ENCODE data around the gene PRR9.
"Not testable (repeated sequence)": the region's sequence is repeated elsewhere in the genome, so short reads cannot be mapped to it uniquely, and the experiment has no call there.

The PRR9 gene, protein sequence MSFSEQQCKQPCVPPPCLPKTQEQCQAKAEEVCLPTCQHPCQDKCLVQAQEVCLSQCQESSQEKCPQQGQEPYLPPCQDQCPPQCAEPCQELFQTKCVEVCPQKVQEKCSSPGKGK

DNA sequence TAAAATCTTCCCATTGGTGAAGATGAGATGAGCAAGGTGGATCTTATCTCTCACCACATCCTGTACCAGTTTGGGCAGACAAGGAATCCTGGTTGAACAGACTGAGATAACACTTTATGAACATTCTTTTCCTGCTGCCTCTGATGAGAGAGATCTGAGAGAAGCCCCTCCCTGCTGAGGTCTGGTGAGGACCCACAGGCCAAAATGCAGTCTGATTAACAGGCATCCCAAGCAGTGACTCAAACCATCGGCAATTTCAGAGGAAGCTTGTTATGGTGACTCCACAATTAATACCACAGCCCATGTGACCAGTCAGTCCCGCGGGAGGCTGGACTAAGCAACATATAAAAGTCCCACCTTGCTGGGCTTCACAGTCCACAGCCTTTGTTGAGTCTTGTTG, at the start of gene PRR9:
TSS of gene PRR9 (plus strand) at position 373 of the 400 bp plus-strand sequence. CDS start 561 bp downstream, outside the sequence.
- H3K36me3 ChIP-seq (ENCODE audit: control insufficient read depth in 2 of 2, insufficient read depth in 2 of 2, low read length in 2 of 2), result no peaks in the 10 kb centered on the region
- H3K9me3 ChIP-seq (ENCODE audit: control insufficient read depth in 2 of 2, low read length in 2 of 2), result no peaks in the 10 kb centered on the region
- peaks cover 0 to 5% of the 10 kb centered on the region in 2 donors for H3K27me3 ChIP-seq (ENCODE audit: control insufficient read depth in 2 of 2, insufficient read depth in 2 of 2, low read length in 2 of 2)
- no peaks in the 10 kb centered on the region for H3K4me1 ChIP-seq (ENCODE audit: control insufficient read depth in 2 of 2, insufficient read depth in 2 of 2, low read length in 2 of 2)
- no peak within 1 kb of the TSS for H3K9ac ChIP-seq (ENCODE audit: low read depth in 1 of 2, low read length in 2 of 2)
- H3K4me3 ChIP-seq (ENCODE audit: low read length in 2 of 2), result no peak within 1 kb of the TSS
- no peak within 1 kb of the TSS for H3K27ac ChIP-seq (ENCODE audit: low read depth in 2 of 2, low read length in 2 of 2)

DNA sequence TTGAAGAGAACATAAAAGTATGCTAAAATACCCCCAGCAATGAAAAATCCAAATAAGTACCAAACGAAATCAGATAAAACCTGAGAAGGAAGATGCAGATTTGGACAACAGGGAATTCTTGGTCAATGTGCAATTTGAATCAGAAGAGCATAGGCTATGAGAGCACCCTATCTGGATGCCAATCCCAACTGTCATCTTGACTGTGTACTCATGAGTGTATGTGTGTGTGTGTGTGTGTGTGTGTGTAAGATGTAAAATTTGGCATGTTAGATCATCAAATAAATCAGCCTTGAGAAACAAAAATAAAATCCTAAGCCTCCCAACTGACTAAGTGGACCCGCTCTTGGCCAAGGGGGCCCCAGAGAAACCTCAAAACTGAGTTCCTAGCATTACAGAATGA, 48.7 kb upstream of the PRR9 start:
- Histone ChIP-seq H3K4me3 (ENCODE audit: low read length in 2 of 2) (no peak overlapping the region), H3K9ac (ENCODE audit: low read depth in 1 of 2, low read length in 2 of 2) (no peak overlapping the region), H3K27ac (ENCODE audit: low read depth in 2 of 2, low read length in 2 of 2) (no peak overlapping the region), H3K36me3 (ENCODE audit: control insufficient read depth in 2 of 2, insufficient read depth in 2 of 2, low read length in 2 of 2) (no peaks in the 10 kb centered on the region), H3K27me3 (ENCODE audit: control insufficient read depth in 2 of 2, insufficient read depth in 2 of 2, low read length in 2 of 2) (no peaks in the 10 kb centered on the region), H3K9me3 (ENCODE audit: control insufficient read depth in 2 of 2, low read length in 2 of 2) (no peaks in the 10 kb centered on the region), H3K4me1 (ENCODE audit: control insufficient read depth in 2 of 2, insufficient read depth in 2 of 2, low read length in 2 of 2) (no peaks in the 10 kb centered on the region)

DNA sequence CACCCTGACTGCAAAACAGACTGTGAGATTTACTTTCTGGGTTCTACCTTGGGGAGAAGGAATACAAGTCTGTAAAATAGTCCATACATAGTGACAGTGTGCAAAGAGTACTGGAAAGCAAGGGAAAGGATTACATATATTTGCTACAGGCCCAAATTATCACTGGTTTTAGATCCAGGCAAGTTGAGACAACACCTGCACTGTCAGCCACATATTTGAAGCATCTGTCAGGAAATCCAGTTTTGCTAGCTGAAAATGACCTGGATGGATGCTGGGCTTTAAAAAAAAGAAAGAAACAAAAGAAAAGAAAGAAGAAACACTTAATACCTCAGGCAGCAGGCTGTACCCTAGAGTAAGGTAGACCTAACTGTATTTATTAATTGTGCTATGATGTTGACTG, 42.8 kb upstream of the PRR9 start:
- H3K9ac ChIP-seq (ENCODE audit: low read depth in 1 of 2, low read length in 2 of 2), result no peak overlapping the region

DNA sequence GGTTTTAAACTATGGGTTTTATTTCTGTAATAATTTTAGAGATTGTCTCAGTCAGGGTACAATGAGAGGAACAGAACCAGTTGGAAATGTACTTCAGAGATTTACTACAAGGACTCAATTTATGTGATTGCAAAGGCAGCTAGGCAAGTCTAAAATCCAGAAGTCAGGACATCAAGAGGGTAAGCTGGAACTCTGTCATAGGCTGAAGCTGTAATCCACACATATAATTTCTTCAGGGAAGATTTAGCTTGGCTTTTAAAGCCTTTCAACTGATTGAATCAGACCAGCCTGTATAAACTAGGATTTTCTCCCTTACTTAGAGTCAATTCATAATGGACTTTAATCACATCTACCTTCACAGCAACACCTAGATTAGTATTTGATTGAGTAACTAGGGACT, 38.5 kb upstream of the PRR9 start:
- Histone ChIP-seq H3K27me3 (ENCODE audit: control insufficient read depth in 2 of 2, insufficient read depth in 2 of 2, low read length in 2 of 2) (no peaks in the 10 kb centered on the region), H3K9me3 (ENCODE audit: control insufficient read depth in 2 of 2, low read length in 2 of 2) (no peaks in the 10 kb centered on the region), H3K4me1 (ENCODE audit: control insufficient read depth in 2 of 2, insufficient read depth in 2 of 2, low read length in 2 of 2) (no peaks in the 10 kb centered on the region), H3K36me3 (ENCODE audit: control insufficient read depth in 2 of 2, insufficient read depth in 2 of 2, low read length in 2 of 2) (no peaks in the 10 kb centered on the region), H3K9ac (ENCODE audit: low read depth in 1 of 2, low read length in 2 of 2) (no peak overlapping the region), H3K27ac (ENCODE audit: low read depth in 2 of 2, low read length in 2 of 2) (no peak overlapping the region), H3K4me3 (ENCODE audit: low read length in 2 of 2) (no peak overlapping the region)

More for the DNA sequence above, 42.8 kb upstream of the PRR9 start:
- Histone ChIP-seq H3K27me3 (ENCODE audit: control insufficient read depth in 2 of 2, insufficient read depth in 2 of 2, low read length in 2 of 2) (no peaks in the 10 kb centered on the region), H3K36me3 (ENCODE audit: control insufficient read depth in 2 of 2, insufficient read depth in 2 of 2, low read length in 2 of 2) (no peaks in the 10 kb centered on the region), H3K4me1 (ENCODE audit: control insufficient read depth in 2 of 2, insufficient read depth in 2 of 2, low read length in 2 of 2) (no peaks in the 10 kb centered on the region), H3K4me3 (ENCODE audit: low read length in 2 of 2) (no peak overlapping the region), H3K27ac (ENCODE audit: low read depth in 2 of 2, low read length in 2 of 2) (no peak overlapping the region), H3K9me3 (ENCODE audit: control insufficient read depth in 2 of 2, low read length in 2 of 2) (no peaks in the 10 kb centered on the region)

DNA sequence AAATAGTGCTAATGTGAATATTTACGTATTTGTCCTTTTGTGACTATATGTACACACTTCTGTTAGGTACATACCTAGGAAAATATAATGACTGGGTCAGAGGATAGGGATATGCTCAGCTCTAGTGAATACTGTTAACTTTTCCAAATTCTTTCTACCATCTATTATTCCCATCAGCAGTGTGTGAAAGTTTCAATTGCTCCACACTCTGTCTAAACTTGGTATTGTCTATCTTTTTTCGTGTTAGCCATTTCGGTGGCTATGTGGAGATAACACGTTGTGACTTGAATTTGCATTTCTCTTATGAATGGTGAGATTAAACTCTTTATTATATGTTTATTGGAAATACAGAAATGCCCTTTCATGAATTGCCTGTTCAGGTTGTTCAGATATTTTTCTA, 36.8 kb upstream of the PRR9 start:
- Histone ChIP-seq H3K9ac (ENCODE audit: low read depth in 1 of 2, low read length in 2 of 2) (no peak overlapping the region), H3K4me3 (ENCODE audit: low read length in 2 of 2) (no peak overlapping the region), H3K9me3 (ENCODE audit: control insufficient read depth in 2 of 2, low read length in 2 of 2) (no peaks in the 10 kb centered on the region), H3K36me3 (ENCODE audit: control insufficient read depth in 2 of 2, insufficient read depth in 2 of 2, low read length in 2 of 2) (no peaks in the 10 kb centered on the region), H3K4me1 (ENCODE audit: control insufficient read depth in 2 of 2, insufficient read depth in 2 of 2, low read length in 2 of 2) (no peaks in the 10 kb centered on the region), H3K27ac (ENCODE audit: low read depth in 2 of 2, low read length in 2 of 2) (no peak overlapping the region), H3K27me3 (ENCODE audit: control insufficient read depth in 2 of 2, insufficient read depth in 2 of 2, low read length in 2 of 2) (no peaks in the 10 kb centered on the region)

DNA sequence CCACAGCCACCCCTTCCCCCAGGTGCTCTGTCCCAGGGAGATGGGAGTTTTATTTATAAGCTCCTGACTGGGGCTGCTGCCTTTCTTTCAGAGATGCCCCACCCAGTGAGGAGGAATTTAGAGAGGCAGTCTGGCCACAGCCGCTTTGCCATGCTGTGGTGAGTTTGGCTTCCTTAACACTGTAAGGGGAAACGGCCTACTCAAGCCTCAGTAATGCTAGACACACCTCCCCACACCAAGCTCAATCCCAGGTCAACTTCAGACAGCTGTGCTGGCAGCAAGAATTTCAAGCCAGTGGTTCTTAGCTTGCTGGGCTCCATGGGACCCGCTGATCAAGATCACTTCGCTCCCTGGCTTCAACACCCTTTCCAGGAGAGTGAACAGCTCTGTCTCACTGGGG, 29.1 kb upstream of the PRR9 start:
- not testable (repeated sequence) for H3K4me1 ChIP-seq (ENCODE audit: control insufficient read depth in 2 of 2, insufficient read depth in 2 of 2, low read length in 2 of 2); H3K27ac ChIP-seq (ENCODE audit: low read depth in 2 of 2, low read length in 2 of 2); H3K4me3 ChIP-seq (ENCODE audit: low read length in 2 of 2); H3K9ac ChIP-seq (ENCODE audit: low read depth in 1 of 2, low read length in 2 of 2); H3K9me3 ChIP-seq (ENCODE audit: control insufficient read depth in 2 of 2, low read length in 2 of 2); H3K36me3 ChIP-seq (ENCODE audit: control insufficient read depth in 2 of 2, insufficient read depth in 2 of 2, low read length in 2 of 2); H3K27me3 ChIP-seq (ENCODE audit: control insufficient read depth in 2 of 2, insufficient read depth in 2 of 2, low read length in 2 of 2)

DNA sequence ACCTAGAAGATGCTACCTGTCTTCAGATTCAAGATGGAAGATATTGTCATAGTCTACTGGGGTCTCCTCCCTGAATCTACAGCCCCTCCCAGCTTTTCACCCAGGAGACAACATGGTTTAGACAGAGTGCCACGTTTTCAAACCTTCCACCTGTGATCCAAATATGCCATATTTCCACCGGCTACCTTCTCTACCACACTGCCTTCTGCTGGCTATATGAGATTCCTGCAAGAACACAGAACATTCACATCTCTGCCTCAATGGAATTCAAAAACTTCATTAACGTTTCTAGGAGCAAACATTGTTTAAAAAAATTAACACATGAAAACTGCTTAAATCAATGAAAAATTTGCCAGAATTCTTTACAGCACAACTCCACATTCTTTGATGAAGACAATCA, 27.0 kb upstream of the PRR9 start:
- Histone ChIP-seq H3K4me3 (ENCODE audit: low read length in 2 of 2) (no peak overlapping the region), H3K4me1 (ENCODE audit: control insufficient read depth in 2 of 2, insufficient read depth in 2 of 2, low read length in 2 of 2) (no peaks in the 10 kb centered on the region), H3K9ac (ENCODE audit: low read depth in 1 of 2, low read length in 2 of 2) (no peak overlapping the region), H3K36me3 (ENCODE audit: control insufficient read depth in 2 of 2, insufficient read depth in 2 of 2, low read length in 2 of 2) (no peaks in the 10 kb centered on the region), H3K27me3 (ENCODE audit: control insufficient read depth in 2 of 2, insufficient read depth in 2 of 2, low read length in 2 of 2) (no peaks in the 10 kb centered on the region), H3K27ac (ENCODE audit: low read depth in 2 of 2, low read length in 2 of 2) (no peak overlapping the region), H3K9me3 (ENCODE audit: control insufficient read depth in 2 of 2, low read length in 2 of 2) (no peaks in the 10 kb centered on the region)

DNA sequence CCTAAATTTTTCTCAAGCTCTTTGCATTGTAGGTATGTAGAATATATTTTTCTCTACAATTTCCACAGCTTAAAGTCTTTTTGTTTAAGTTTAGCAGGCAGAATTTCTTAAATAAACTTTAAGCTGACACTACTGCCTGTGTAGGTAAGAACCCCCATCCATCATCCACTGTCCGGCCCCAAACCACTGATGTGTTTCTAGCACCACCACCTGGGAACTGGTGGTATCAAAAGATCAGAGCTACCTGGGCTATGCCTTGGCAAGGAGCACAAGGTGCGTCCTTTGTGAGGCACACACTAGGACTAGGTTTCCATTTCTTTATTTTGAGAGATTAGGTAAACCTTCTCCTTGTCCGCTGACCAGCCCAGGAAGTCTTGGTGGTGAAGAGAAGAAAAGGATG, 24.7 kb upstream of the PRR9 start:
- Histone ChIP-seq H3K9ac (ENCODE audit: low read depth in 1 of 2, low read length in 2 of 2) (no peak overlapping the region), H3K36me3 (ENCODE audit: control insufficient read depth in 2 of 2, insufficient read depth in 2 of 2, low read length in 2 of 2) (no peaks in the 10 kb centered on the region), H3K4me1 (ENCODE audit: control insufficient read depth in 2 of 2, insufficient read depth in 2 of 2, low read length in 2 of 2) (no peaks in the 10 kb centered on the region), H3K27me3 (ENCODE audit: control insufficient read depth in 2 of 2, insufficient read depth in 2 of 2, low read length in 2 of 2) (no peaks in the 10 kb centered on the region), H3K9me3 (ENCODE audit: control insufficient read depth in 2 of 2, low read length in 2 of 2) (no peaks in the 10 kb centered on the region), H3K27ac (ENCODE audit: low read depth in 2 of 2, low read length in 2 of 2) (no peak overlapping the region), H3K4me3 (ENCODE audit: low read length in 2 of 2) (no peak overlapping the region)

DNA sequence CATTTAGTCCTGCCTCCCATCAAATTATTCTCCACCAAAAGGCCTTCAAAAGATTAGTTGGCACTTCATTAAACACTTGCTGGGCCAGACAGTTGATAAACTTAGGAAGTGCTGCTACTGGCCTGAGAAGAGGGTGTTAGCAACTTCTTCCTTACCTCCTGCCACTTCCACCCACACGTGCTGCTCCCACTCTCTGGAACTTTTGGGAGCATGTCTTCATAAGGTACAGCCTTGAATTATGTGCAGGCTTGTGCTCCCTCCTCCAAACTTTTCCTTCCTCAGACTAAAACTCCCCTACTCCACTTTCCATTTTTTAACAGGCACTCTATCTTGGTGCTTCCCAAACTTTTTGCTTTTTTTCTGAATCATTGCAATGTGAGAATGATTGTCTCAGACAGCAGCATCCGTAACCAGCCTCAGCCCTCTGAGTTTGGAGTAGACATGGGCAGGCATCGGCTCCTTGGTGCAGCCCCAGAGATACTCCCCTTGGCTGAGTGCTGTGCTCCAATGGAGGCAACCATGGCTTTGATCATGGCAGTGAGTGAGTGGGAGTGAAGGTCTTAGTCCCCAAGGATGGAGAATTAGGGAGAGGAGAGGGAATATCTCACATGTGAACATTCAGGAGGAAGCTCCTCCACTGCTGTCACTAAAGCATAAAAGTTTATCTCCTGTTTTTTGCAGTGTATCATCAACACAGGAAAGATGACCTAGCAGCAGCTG, 22.9 kb upstream of the PRR9 start:
- no peaks in the 10 kb centered on the region for H3K27me3 ChIP-seq (ENCODE audit: control insufficient read depth in 2 of 2, insufficient read depth in 2 of 2, low read length in 2 of 2)
- no peak overlapping the region for H3K27ac ChIP-seq (ENCODE audit: low read depth in 2 of 2, low read length in 2 of 2)
- no peaks in the 10 kb centered on the region for H3K36me3 ChIP-seq (ENCODE audit: control insufficient read depth in 2 of 2, insufficient read depth in 2 of 2, low read length in 2 of 2)
- H3K4me3 ChIP-seq (ENCODE audit: low read length in 2 of 2), result no peak overlapping the region
- no peaks in the 10 kb centered on the region for H3K4me1 ChIP-seq (ENCODE audit: control insufficient read depth in 2 of 2, insufficient read depth in 2 of 2, low read length in 2 of 2)
- no peak overlapping the region for H3K9ac ChIP-seq (ENCODE audit: low read depth in 1 of 2, low read length in 2 of 2)
- H3K9me3 ChIP-seq (ENCODE audit: control insufficient read depth in 2 of 2, low read length in 2 of 2), result no peaks in the 10 kb centered on the region

DNA sequence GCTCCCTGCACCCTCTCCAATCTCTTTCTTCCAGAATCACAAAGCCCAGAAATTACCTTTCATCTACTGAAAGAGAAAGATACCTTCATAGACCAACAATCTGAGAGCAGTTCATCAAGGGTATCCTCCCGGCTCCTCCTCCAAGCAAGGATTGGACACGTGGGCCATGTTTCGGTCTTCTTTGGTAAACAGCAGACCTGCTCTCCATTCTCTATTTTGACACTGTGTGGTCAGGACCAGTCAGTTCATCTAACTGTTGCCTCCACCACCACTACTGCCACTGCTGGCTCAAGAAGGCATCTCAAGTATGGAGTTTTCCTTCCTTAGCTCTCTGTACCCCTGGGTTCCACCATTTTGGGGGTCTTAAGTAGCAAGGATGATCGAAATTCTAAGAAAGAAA, 22.2 kb upstream of the PRR9 start:
- Histone ChIP-seq H3K9ac (ENCODE audit: low read depth in 1 of 2, low read length in 2 of 2) (no peak overlapping the region), H3K9me3 (ENCODE audit: control insufficient read depth in 2 of 2, low read length in 2 of 2) (no peaks in the 10 kb centered on the region), H3K27ac (ENCODE audit: low read depth in 2 of 2, low read length in 2 of 2) (no peak overlapping the region), H3K4me3 (ENCODE audit: low read length in 2 of 2) (no peak overlapping the region), H3K36me3 (ENCODE audit: control insufficient read depth in 2 of 2, insufficient read depth in 2 of 2, low read length in 2 of 2) (no peaks in the 10 kb centered on the region), H3K27me3 (ENCODE audit: control insufficient read depth in 2 of 2, insufficient read depth in 2 of 2, low read length in 2 of 2) (no peaks in the 10 kb centered on the region), H3K4me1 (ENCODE audit: control insufficient read depth in 2 of 2, insufficient read depth in 2 of 2, low read length in 2 of 2) (no peaks in the 10 kb centered on the region)
